ENCODE data around the gene PHOX2A. TPM values are rescaled to one million over a fixed set of nuclear protein-coding genes. Genes with fewer than 3 reads are reported as not detected.

PHOX2A gene
- total and polyA plus RNA-seq, 2 of the 13 experiments (the other 11 are each of a cell fraction or from before 2014, with no cell fraction given): not detected

- H3K36me3 ChIP-seq (replicated peaks in 1 of 2; ENCODE audit: control insufficient read depth in 1 of 2, insufficient read depth in 2 of 2, low read length in 2 of 2): peaks cover 14 to 41% of the 10 kb centered on the region in 2 experiments; a peak in 4 of 5 replicates
- H3K79me2 ChIP-seq (ENCODE audit: insufficient read depth, low read length): no peaks in the 10 kb centered on the region
- no peaks in the 10 kb centered on the region for H4K20me1 ChIP-seq (ENCODE audit: insufficient read depth, low read length)
- no peak for ATAC-seq
- H3K9ac ChIP-seq (ENCODE audit: insufficient read depth, low read depth, low read length): no peak overlapping the region
- WGBS (ENCODE audit: low lambda C conversion rate): 89% methylated on average over 4 of the region's 4 CpGs
- ChIA-PET CTCF (ENCODE audit: low intra/inter-chr PET ratio, low total read pairs) (no interaction called here), POLR2A (interaction anchor here (0.6 kb wide), 1 partner anchor 10 kb away, joined by 4 read pairs; no protein-coding TSS in a partner anchor)
- no TSS peak for BruUV-seq (replicated peaks)
- H3K9me3 ChIP-seq (ENCODE audit: low read length): no peaks in the 10 kb centered on the region
- no peak overlapping the region for H3K4me3 ChIP-seq (replicated peaks in 1 of 3; ENCODE audit: insufficient read depth in 1 of 3, low read depth in 2 of 3, low read length in 3 of 3)
- H2AFZ ChIP-seq (ENCODE audit: low read length): no peak overlapping the region
- no peak for FAIRE-seq
- H3K27me3 ChIP-seq (ENCODE audit: control insufficient read depth in 1 of 2, insufficient read depth in 2 of 2, low read length in 2 of 2): peaks cover 1 to 17% of the 10 kb centered on the region in 2 experiments; a peak in 4 of 5 replicates
- in situ Hi-C loops (cut with HindIII; ENCODE audit: extremely low pct_ligation_motif_present, low pct_unique_long_range_greater_than_20kb): no loop called here
- intact Hi-C loops (cut with micrococcal nuclease; ENCODE audit: unreplicated experiment): no loop called here
- no peak for DNase-seq (ENCODE audit: low spot score)
- TF ChIP-seq SUZ12 (IDR thresholded peaks at IDR 0.05; ENCODE audit: low read depth, low read length) (no peak), TRIM24 (CRISPR knock-in tag; IDR thresholded peaks at IDR 0.05) (no peak), ZNF276 (CRISPR knock-in tag; IDR thresholded peaks at IDR 0.05; ENCODE audit: low read depth) (no peak), ZNF556 (CRISPR knock-in tag; IDR thresholded peaks at IDR 0.05; ENCODE audit: borderline replicate concordance) (no peak), JUND (CRISPR knock-in tag; IDR thresholded peaks at IDR 0.05) (no peak), HMGA1 (CRISPR knock-in tag; conservative IDR thresholded peaks at IDR 0.05) (no peak), TFE3 (CRISPR knock-in tag; IDR thresholded peaks at IDR 0.05) (no peak), ATF6 (CRISPR knock-in tag; conservative IDR thresholded peaks at IDR 0.05) (no peak), MLXIP (CRISPR knock-in tag; IDR thresholded peaks at IDR 0.05; ENCODE audit: borderline replicate concordance) (no peak), NFKB2 (CRISPR knock-in tag; IDR thresholded peaks at IDR 0.05; ENCODE audit: borderline replicate concordance) (no peak), ZNF777 (CRISPR knock-in tag; IDR thresholded peaks at IDR 0.05) (no peak), CENPBD1 (CRISPR knock-in tag; IDR thresholded peaks at IDR 0.05; ENCODE audit: borderline replicate concordance, low read depth) (no peak), MXD3 (CRISPR knock-in tag; IDR thresholded peaks at IDR 0.05) (no peak)
- H3K27ac ChIP-seq (ENCODE audit: extremely low read length, insufficient read depth, low read length): no peak overlapping the region
- no peak overlapping the region for H3K4me2 ChIP-seq (ENCODE audit: low read depth, low read length)
- H3K4me1 ChIP-seq (ENCODE audit: insufficient read depth, low read length): peaks cover 17% of the 10 kb centered on the region
Measured at GRCh38 chr11:72236083-72236697, 7.8 kb downstream of the PHOX2A start.
